Pancreas (tissue), 10 donors: ENCODE measurements around the gene CEACAM4. TPM values are rescaled to one million over a fixed set of nuclear protein-coding genes. Genes with fewer than 3 reads are reported as not detected.

ENCODE experiments used
- ATAC-seq, 4 donors: fragments of 200-7000 bp; cut with Tn5 transposase; one replicate each; pipeline versions ENCODE4 v1.8.0 to v1.9.1; 2020; ENCODE audit warnings: mild to moderate bottlenecking in 4 of 4, moderate library complexity in 4 of 4
- DNase-seq, 6 donors: peaks; one replicate each; pipeline ENCODE4 v3.0.0-alpha.2; 2020
- FAIRE-seq: peaks from 2 replicates; lab custom pipeline; 2012; peaks lifted over from hg19 to GRCh38; lab: Jason Lieb, UNC
- H3K27ac ChIP-seq, 4 donors: fragments of 200-600 bp; sonication (generic); 1 replicate in 3 of 4; 2 replicates in 1 of 4; pipeline versions ENCODE4 v1.5.0 to v1.8.0; 2020
- H3K27me3 ChIP-seq, 4 donors: fragments of 200-600 bp; one replicate each; pipeline ENCODE4 v1.8.0; 2021
- H3K36me3 ChIP-seq, 3 donors: fragments of 200-600 bp; sonication (generic) in 1 of 3; one replicate each; pipeline versions ENCODE4 v1.5.0 to v1.8.0; 2020 to 2021
- H3K4me1 ChIP-seq, 3 donors: fragments of 200-600 bp; one replicate each; pipeline ENCODE4 v1.8.0; 2021
- H3K4me3 ChIP-seq, 4 donors: fragments of 200-600 bp; sonication (generic) in 2 of 4; one replicate each; pipeline versions ENCODE4 v1.5.0 to v1.8.0; 2020 to 2021
- H3K9me3 ChIP-seq, 4 donors: fragments of 200-600 bp; one replicate each; pipeline ENCODE4 v1.8.0; 2021
- CTCF ChIP-seq, 4 donors: fragments of 200-600 bp; sonication (generic) in 3 of 4; IDR thresholded peaks; one replicate each; pipeline versions ENCODE4 v1.5.0 to v1.8.0; 2021; ENCODE audit warnings: antibody characterized with exemption in 4 of 4
- WGBS, 2 donors: extraction: QIAGEN DNeasy Blood & Tissue Kit; methylation state at CpG; one replicate each; pipeline ENCODE4 v1.1.7; 2013; 5-methylcytosine and 5-hydroxymethylcytosine counted together
- intact Hi-C, 3 donors: fragments of 100-400 bp; cut with DNase I; formaldehyde crosslinking; loops; one replicate each; pipeline versions ENCODE4 v1.11.1 to v1.14.2; 2022
- polyA plus RNA-seq, 2 donors: library from polyadenylated mRNA; stranded (reverse); fragments of 200-250 nt; gene quantifications; one replicate each; pipeline ENCODE4 v1.2.3, GENCODE V29; 2013
- total RNA-seq, 6 donors: library from RNA; stranded (reverse); fragmentation: NEBNext Ultra II Directional in 4 of 6; extraction: Animal tissue kit (Norgen Biotek cat#: 25700) in 4 of 6; gene quantifications; one replicate each; pipeline versions ENCODE4 v1.2.1 to v1.2.4, GENCODE V29; 2021 to 2023
- donor health status: healthy with polysubstance abuse.
- donor health status: DM: no; HTN: no; CAD: no; lungs with moderate emphysema.
- donor health status: DM: no; HTN: no; CAD: no.
- donor health status: control.
- donor health status: control.
- donor health status: Bipolar disorder and iron deficiency.
- donor health status: DM: yes; HTN: yes; CAD: no.
- donor health status: DM: no; HTN: no; CAD: no.
- donor health status: DM: no; HTN: no; CAD: no.
- donor health status: DM: yes; HTN: yes; CAD: no.

The CEACAM4 gene
- total and polyA plus RNA-seq, 8 donors: 0.30 to 1.1 (median 0.54) TPM

DNA sequence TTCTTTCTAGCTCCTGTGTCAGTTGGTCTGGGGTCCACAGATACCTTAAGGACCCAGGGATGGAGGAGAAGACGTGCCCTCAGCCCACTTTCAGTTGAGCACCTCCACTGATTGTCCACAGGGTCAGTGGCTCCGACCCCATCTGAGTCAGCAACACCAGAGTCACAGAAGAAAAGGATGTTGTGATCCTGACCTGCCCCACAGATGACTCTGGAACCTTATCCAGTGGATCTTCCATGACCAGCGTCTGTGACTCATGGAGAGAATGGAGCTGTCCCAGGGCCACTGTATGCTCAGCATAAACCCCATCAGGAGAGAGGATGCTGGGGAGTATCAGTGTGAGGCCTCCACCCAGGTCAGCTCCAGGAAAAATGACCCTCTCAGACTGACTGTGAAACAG is 22.0 kb downstream of the CEACAM4 start:
- DNase-seq (no peak), FAIRE-seq (no peak), ATAC-seq (no peak)
- Histone ChIP-seq H3K4me3 (no peak overlapping the region), H3K4me1 (no peaks in the 10 kb centered on the region), H3K9me3 (no peaks in the 10 kb centered on the region), H3K27ac (no peak overlapping the region), H3K36me3 (no peaks in the 10 kb centered on the region), H3K27me3 (no peaks in the 10 kb centered on the region)
- TF ChIP-seq CTCF (IDR thresholded peaks at IDR 0.05): no peak
- intact Hi-C loops: no loop called here
- WGBS, 2 donors: 26 to 30% methylated on average over 3 of the region's 3 CpGs

- intact Hi-C loops: no loop called here
- Histone ChIP-seq H3K4me3 (no peak overlapping the region), H3K36me3 (no peaks in the 10 kb centered on the region), H3K27ac (no peak overlapping the region), H3K4me1 (no peaks in the 10 kb centered on the region), H3K27me3 (no peaks in the 10 kb centered on the region), H3K9me3 (no peaks in the 10 kb centered on the region)
- no peak for DNase-seq
- no peak for ATAC-seq
- 42 to 48% methylated on average over 4 of the region's 4 CpGs for WGBS, 2 donors
- FAIRE-seq: no peak
- TF ChIP-seq CTCF (IDR thresholded peaks at IDR 0.05): no peak
Observed at GRCh38 chr19:41601771-41602170, 25.1 kb downstream of the CEACAM4 start.

GRCh38 chr19:41599175-41599966 is 27.5 kb downstream of the CEACAM4 start:
- Histone ChIP-seq H3K9me3 (no peaks in the 10 kb centered on the region), H3K4me1 (no peaks in the 10 kb centered on the region), H3K27me3 (no peaks in the 10 kb centered on the region), H3K4me3 (no peak overlapping the region), H3K27ac (no peak overlapping the region), H3K36me3 (no peaks in the 10 kb centered on the region)
- intact Hi-C loops: no loop called here
- no peak for TF ChIP-seq CTCF (IDR thresholded peaks at IDR 0.05)
- DNase-seq (no peak), ATAC-seq (no peak), FAIRE-seq (no peak)
- WGBS, 2 donors: 40 to 47% methylated on average over 6 of the region's 6 CpGs

DNA sequence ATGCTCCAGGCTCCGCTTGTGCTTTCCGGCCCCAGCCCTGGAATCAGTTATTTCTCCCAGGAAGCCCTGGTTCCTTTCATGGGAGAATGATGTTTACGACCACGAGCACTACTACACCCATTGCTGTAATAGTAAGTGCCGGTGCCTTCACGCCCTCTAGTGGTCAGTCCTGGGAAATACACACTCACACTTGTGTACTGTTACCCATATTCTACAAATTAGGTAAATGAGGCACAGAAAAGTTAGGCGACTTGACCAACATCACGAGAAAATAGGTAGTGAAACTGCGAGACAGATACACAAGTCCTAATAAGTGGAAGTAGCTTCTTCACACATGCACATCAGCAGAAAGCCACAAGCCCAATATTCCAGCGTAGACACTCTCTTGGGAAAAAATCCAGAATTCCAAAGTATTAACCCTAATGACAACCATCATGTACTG is 29.3 kb downstream of the CEACAM4 start:
- intact Hi-C loops: no loop called here
- ATAC-seq (peak; percentile 64 to 91 (median 86)), FAIRE-seq (no peak), DNase-seq (peak in 5 of 6 donors; percentile 43 to 71 (median 61))
- no peaks in the 10 kb centered on the region for H3K4me1 ChIP-seq
- no peak overlapping the region for H3K4me3 ChIP-seq
- no peak overlapping the region for H3K27ac ChIP-seq
- 8 to 9% methylated on average over 10 of the region's 10 CpGs for WGBS, 2 donors
- H3K9me3 ChIP-seq: no peaks in the 10 kb centered on the region
- no peaks in the 10 kb centered on the region for H3K36me3 ChIP-seq
- H3K27me3 ChIP-seq: no peaks in the 10 kb centered on the region
- peak; percentile 78 to 87 (median 86) for TF ChIP-seq CTCF (IDR thresholded peaks at IDR 0.05)

DNA sequence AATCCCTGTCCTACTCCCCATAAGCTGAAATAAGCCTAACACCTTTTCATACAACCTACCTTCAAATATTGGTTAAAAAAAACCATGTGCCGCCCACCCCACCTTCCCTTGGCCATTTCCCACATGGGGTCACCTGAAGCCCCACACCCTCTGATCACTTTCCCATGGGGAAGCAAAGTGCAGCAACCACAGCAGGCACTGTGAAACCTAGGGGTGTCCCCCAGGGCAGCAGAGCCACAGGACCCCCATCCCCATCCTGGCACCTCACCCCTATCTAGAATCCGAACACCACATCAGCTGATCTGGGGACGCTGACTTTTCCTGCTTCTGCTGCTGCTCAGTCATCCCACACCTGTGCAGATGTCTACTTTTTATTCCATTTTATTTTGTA is 31.0 kb downstream of the CEACAM4 start:
- Histone ChIP-seq H3K4me1 (no peaks in the 10 kb centered on the region), H3K27me3 (no peaks in the 10 kb centered on the region), H3K27ac (no peak overlapping the region), H3K36me3 (no peaks in the 10 kb centered on the region), H3K4me3 (no peak overlapping the region), H3K9me3 (no peaks in the 10 kb centered on the region)
- intact Hi-C loops: no loop called here
- no peak for TF ChIP-seq CTCF (IDR thresholded peaks at IDR 0.05)
- FAIRE-seq (no peak), ATAC-seq (no peak), DNase-seq (no peak)
- WGBS, 2 donors: 23 to 26% methylated on average over 3 of the region's 3 CpGs
